ENCODE data around the gene HOXB3.

Gene HOXB3

DNA sequence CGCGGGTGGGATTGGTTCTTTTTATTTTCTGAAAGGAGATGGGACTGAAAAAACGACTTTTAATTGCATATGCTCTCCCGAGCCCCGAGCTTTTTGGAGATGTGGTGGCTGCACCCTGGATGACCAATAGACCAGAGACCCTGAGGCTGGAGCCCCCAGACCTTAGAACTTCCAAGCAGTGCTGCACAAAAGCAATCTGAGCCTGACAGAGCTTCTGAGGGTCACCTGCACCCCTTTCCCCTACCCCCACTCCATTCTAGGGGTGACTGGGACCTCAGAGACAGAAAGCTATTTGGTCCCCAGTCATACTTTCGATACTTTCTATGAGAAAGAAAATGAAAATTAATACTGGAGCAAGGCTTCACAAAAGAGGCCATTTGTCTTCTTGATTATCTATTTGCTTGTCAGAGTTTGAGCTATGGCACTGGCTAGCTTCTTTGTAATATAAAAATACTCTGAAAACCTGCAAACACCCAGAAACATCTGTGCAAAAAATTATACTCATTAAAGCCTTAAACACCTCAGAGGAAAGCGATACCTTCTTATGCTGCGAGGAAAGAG is 15.5 kb downstream of the HOXB3 start (continued):
- TF ChIP-seq, protein P1, sequence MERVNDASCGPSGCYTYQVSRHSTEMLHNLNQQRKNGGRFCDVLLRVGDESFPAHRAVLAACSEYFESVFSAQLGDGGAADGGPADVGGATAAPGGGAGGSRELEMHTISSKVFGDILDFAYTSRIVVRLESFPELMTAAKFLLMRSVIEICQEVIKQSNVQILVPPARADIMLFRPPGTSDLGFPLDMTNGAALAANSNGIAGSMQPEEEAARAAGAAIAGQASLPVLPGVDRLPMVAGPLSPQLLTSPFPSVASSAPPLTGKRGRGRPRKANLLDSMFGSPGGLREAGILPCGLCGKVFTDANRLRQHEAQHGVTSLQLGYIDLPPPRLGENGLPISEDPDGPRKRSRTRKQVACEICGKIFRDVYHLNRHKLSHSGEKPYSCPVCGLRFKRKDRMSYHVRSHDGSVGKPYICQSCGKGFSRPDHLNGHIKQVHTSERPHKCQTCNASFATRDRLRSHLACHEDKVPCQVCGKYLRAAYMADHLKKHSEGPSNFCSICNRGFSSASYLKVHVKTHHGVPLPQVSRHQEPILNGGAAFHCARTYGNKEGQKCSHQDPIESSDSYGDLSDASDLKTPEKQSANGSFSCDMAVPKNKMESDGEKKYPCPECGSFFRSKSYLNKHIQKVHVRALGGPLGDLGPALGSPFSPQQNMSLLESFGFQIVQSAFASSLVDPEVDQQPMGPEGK (CRISPR knock-in tag; IDR thresholded peaks at IDR 0.05; ENCODE audit: borderline replicate concordance): no peak

DNA sequence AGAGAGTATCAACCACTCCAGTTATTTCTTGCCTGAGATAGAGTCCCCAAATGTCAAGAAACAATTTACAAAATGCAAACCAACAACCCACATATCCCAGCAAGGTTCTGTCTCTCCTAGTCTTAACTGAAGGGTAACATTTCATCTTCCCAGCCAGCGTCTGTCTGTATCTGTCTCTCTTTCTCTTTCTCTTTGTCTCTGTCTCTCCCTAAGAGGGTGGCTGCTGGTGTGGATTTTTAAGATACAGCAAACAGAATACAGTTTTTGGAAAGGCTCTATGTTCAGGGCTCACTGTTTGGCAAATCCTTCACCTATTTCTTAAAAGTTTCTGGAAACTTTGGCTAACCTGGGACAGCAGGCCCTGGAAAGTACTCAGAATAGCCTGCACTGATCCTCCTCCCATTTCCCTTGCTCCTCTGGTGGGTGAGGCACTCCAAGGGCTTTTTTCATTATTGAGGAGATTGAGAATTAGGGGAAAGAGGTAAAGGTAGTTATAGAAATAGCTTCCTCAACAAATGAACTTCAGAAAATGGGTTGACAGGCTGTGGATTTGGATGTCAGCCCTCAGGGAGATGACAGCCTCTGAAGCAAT is 18.1 kb downstream of the HOXB3 start:
- no peak for ATAC-seq
- TF ChIP-seq ZNF70 (CRISPR knock-in tag; IDR thresholded peaks at IDR 0.05): no peak
- TF ChIP-seq, protein P2, sequence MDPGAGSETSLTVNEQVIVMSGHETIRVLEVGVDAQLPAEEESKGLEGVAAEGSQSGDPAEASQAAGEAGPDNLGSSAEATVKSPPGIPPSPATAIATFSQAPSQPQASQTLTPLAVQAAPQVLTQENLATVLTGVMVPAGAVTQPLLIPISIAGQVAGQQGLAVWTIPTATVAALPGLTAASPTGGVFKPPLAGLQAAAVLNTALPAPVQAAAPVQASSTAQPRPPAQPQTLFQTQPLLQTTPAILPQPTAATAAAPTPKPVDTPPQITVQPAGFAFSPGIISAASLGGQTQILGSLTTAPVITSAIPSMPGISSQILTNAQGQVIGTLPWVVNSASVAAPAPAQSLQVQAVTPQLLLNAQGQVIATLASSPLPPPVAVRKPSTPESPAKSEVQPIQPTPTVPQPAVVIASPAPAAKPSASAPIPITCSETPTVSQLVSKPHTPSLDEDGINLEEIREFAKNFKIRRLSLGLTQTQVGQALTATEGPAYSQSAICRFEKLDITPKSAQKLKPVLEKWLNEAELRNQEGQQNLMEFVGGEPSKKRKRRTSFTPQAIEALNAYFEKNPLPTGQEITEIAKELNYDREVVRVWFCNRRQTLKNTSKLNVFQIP (CRISPR knock-in tag; IDR thresholded peaks at IDR 0.05; ENCODE audit: borderline replicate concordance, low read depth): no peak
- no peak for TF ChIP-seq SNAI2 (CRISPR knock-in tag; IDR thresholded peaks at IDR 0.05)
- no peak for TF ChIP-seq TCF4 (CRISPR knock-in tag; IDR thresholded peaks at IDR 0.05; ENCODE audit: borderline replicate concordance)
- TF ChIP-seq BACH2 (CRISPR knock-in tag; IDR thresholded peaks at IDR 0.05; ENCODE audit: borderline replicate concordance): no peak
- TF ChIP-seq, protein P1 (CRISPR knock-in tag; IDR thresholded peaks at IDR 0.05; ENCODE audit: borderline replicate concordance): no peak
- no peak for TF ChIP-seq CSDC2 (CRISPR knock-in tag; IDR thresholded peaks at IDR 0.05)
- no peak for TF ChIP-seq ARNTL (CRISPR knock-in tag; IDR thresholded peaks at IDR 0.05; ENCODE audit: borderline replicate concordance, low read depth)
- TF ChIP-seq ZC3H10 (CRISPR knock-in tag; IDR thresholded peaks at IDR 0.05): no peak
- TF ChIP-seq, protein P3, sequence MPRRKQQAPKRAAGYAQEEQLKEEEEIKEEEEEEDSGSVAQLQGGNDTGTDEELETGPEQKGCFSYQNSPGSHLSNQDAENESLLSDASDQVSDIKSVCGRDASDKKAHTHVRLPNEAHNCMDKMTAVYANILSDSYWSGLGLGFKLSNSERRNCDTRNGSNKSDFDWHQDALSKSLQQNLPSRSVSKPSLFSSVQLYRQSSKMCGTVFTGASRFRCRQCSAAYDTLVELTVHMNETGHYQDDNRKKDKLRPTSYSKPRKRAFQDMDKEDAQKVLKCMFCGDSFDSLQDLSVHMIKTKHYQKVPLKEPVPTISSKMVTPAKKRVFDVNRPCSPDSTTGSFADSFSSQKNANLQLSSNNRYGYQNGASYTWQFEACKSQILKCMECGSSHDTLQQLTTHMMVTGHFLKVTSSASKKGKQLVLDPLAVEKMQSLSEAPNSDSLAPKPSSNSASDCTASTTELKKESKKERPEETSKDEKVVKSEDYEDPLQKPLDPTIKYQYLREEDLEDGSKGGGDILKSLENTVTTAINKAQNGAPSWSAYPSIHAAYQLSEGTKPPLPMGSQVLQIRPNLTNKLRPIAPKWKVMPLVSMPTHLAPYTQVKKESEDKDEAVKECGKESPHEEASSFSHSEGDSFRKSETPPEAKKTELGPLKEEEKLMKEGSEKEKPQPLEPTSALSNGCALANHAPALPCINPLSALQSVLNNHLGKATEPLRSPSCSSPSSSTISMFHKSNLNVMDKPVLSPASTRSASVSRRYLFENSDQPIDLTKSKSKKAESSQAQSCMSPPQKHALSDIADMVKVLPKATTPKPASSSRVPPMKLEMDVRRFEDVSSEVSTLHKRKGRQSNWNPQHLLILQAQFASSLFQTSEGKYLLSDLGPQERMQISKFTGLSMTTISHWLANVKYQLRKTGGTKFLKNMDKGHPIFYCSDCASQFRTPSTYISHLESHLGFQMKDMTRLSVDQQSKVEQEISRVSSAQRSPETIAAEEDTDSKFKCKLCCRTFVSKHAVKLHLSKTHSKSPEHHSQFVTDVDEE (CRISPR knock-in tag; IDR thresholded peaks at IDR 0.05): no peak
- TF ChIP-seq, protein P4, sequence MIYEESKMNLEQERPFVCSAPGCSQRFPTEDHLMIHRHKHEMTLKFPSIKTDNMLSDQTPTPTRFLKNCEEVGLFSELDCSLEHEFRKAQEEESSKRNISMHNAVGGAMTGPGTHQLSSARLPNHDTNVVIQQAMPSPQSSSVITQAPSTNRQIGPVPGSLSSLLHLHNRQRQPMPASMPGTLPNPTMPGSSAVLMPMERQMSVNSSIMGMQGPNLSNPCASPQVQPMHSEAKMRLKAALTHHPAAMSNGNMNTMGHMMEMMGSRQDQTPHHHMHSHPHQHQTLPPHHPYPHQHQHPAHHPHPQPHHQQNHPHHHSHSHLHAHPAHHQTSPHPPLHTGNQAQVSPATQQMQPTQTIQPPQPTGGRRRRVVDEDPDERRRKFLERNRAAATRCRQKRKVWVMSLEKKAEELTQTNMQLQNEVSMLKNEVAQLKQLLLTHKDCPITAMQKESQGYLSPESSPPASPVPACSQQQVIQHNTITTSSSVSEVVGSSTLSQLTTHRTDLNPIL (CRISPR knock-in tag; IDR thresholded peaks at IDR 0.05; ENCODE audit: low read depth): no peak
- TF ChIP-seq ISL1 (CRISPR knock-in tag; IDR thresholded peaks at IDR 0.05): no peak
- no peak for TF ChIP-seq TOX (CRISPR knock-in tag; IDR thresholded peaks at IDR 0.05; ENCODE audit: borderline replicate concordance)
- TF ChIP-seq, protein P5, sequence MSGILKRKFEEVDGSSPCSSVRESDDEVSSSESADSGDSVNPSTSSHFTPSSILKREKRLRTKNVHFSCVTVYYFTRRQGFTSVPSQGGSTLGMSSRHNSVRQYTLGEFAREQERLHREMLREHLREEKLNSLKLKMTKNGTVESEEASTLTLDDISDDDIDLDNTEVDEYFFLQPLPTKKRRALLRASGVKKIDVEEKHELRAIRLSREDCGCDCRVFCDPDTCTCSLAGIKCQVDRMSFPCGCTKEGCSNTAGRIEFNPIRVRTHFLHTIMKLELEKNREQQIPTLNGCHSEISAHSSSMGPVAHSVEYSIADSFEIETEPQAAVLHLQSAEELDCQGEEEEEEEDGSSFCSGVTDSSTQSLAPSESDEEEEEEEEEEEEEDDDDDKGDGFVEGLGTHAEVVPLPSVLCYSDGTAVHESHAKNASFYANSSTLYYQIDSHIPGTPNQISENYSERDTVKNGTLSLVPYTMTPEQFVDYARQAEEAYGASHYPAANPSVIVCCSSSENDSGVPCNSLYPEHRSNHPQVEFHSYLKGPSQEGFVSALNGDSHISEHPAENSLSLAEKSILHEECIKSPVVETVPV (CRISPR knock-in tag; IDR thresholded peaks at IDR 0.05): no peak
- no peak for TF ChIP-seq ZNF8 (CRISPR knock-in tag; IDR thresholded peaks at IDR 0.05)
- no peak for TF ChIP-seq ZNF565 (CRISPR knock-in tag; conservative IDR thresholded peaks at IDR 0.05; ENCODE audit: low read depth)
- no peak for TF ChIP-seq PPARA (CRISPR knock-in tag; IDR thresholded peaks at IDR 0.05; ENCODE audit: borderline replicate concordance)

Measured in SK-N-SH treated with all-trans-retinoic acid at 6 μM for 48 hours (cell line).